ENCODE data around the gene PSD2. TPM values are rescaled to one million over a fixed set of nuclear protein-coding genes. Genes with fewer than 3 reads are reported as not detected.
A peak's percentile ranks its signal among the peaks of the same experiment; 100 is the strongest.

PSD2 gene
- total and polyA plus RNA-seq, 7 donors: under 0.01 to 0.28 (median 0.10) TPM; not detected in 4

- intact Hi-C loops (cut with DNase I): no loop called here
- peaks cover 0 to 16% (median 13%) of the 10 kb centered on the region in 4 donors for H3K4me1 ChIP-seq
- no peaks in the 10 kb centered on the region for H3K9me3 ChIP-seq
- 55 to 67% methylated on average over 6 of the region's 6 CpGs for WGBS, 2 donors
- H3K4me3 ChIP-seq: no peak overlapping the region
- no peaks in the 10 kb centered on the region for H3K36me3 ChIP-seq
- DNase-seq: no peak
- H3K27ac ChIP-seq: no peak overlapping the region
- TF ChIP-seq EP300 (IDR thresholded peaks at IDR 0.05): no peak
- no peak for TF ChIP-seq POLR2AphosphoS5 (IDR thresholded peaks at IDR 0.05)
- TF ChIP-seq POLR2A (IDR thresholded peaks at IDR 0.05): no peak
- TF ChIP-seq CTCF (IDR thresholded peaks at IDR 0.05): no peak
- H3K27me3 ChIP-seq: peaks cover 22 to 49% (median 43%) of the 10 kb centered on the region in 3 donors
These were observed 1.4 kb upstream of the PSD2 start for GRCh38 chr5:139794067-139794846.

GRCh38 chr5:139796061-139796806 is 626 bp downstream of the PSD2 start:
- TF ChIP-seq EP300 (IDR thresholded peaks at IDR 0.05): no peak
- peaks cover 22 to 59% (median 51%) of the 10 kb centered on the region in 3 donors for H3K27me3 ChIP-seq
- peak overlapping the region in 3 of 4 donors; percentile 34 to 49 (median 48) for H3K4me3 ChIP-seq
- no peak overlapping the region for H3K27ac ChIP-seq
- no peaks in the 10 kb centered on the region for H3K36me3 ChIP-seq
- peaks cover 0 to 16% (median 13%) of the 10 kb centered on the region in 4 donors for H3K4me1 ChIP-seq
- no peaks in the 10 kb centered on the region for H3K9me3 ChIP-seq
- DNase-seq: no peak
- WGBS, 2 donors: 3 to 6% methylated on average over 47 of the region's 47 CpGs
- intact Hi-C loops (cut with DNase I): no loop called here

GRCh38 chr5:139797335-139797734 is 1.7 kb downstream of the PSD2 start:
- Histone ChIP-seq H3K27ac (no peak overlapping the region), H3K9me3 (no peaks in the 10 kb centered on the region), H3K4me3 (no peak overlapping the region), H3K27me3 (peaks cover 22 to 70% (median 51%) of the 10 kb centered on the region in 3 donors), H3K36me3 (no peaks in the 10 kb centered on the region), H3K4me1 (peaks cover 0 to 16% (median 13%) of the 10 kb centered on the region in 4 donors)
- no peak for TF ChIP-seq EP300 (IDR thresholded peaks at IDR 0.05)
- TF ChIP-seq CTCF (IDR thresholded peaks at IDR 0.05): no peak
- no peak for TF ChIP-seq POLR2AphosphoS5 (IDR thresholded peaks at IDR 0.05)
- no peak for TF ChIP-seq POLR2A (IDR thresholded peaks at IDR 0.05)
- intact Hi-C loops (cut with DNase I): no loop called here
- DNase-seq: no peak
- 52 to 67% methylated on average over 3 of the region's 3 CpGs for WGBS, 2 donors

GRCh38 chr5:139797856-139798510 is 2.4 kb downstream of the PSD2 start:
- TF ChIP-seq CTCF (IDR thresholded peaks at IDR 0.05) (no peak), POLR2A (IDR thresholded peaks at IDR 0.05) (no peak), EP300 (IDR thresholded peaks at IDR 0.05) (no peak), POLR2AphosphoS5 (IDR thresholded peaks at IDR 0.05) (no peak)
- no peak for DNase-seq
- intact Hi-C loops (cut with DNase I): no loop called here
- Histone ChIP-seq H3K4me3 (no peak overlapping the region), H3K27me3 (peaks cover 22 to 76% (median 51%) of the 10 kb centered on the region in 3 donors), H3K27ac (no peak overlapping the region), H3K9me3 (no peaks in the 10 kb centered on the region), H3K4me1 (peaks cover 0 to 16% (median 13%) of the 10 kb centered on the region in 4 donors), H3K36me3 (no peaks in the 10 kb centered on the region)
- 51 to 70% methylated on average over 9 of the region's 9 CpGs for WGBS, 2 donors

- Histone ChIP-seq H3K36me3 (no peaks in the 10 kb centered on the region), H3K4me3 (no peak overlapping the region), H3K27me3 (peaks cover 22 to 76% (median 57%) of the 10 kb centered on the region in 3 donors), H3K9me3 (no peaks in the 10 kb centered on the region), H3K4me1 (peaks cover 0 to 16% (median 13%) of the 10 kb centered on the region in 4 donors), H3K27ac (no peak overlapping the region)
- TF ChIP-seq POLR2AphosphoS5 (IDR thresholded peaks at IDR 0.05): no peak
- TF ChIP-seq POLR2A (IDR thresholded peaks at IDR 0.05): no peak
- TF ChIP-seq EP300 (IDR thresholded peaks at IDR 0.05): no peak
- no peak for TF ChIP-seq CTCF (IDR thresholded peaks at IDR 0.05)
- no peak for DNase-seq
- intact Hi-C loops (cut with DNase I): no loop called here
- 65 to 75% methylated on average over 2 of the region's 2 CpGs for WGBS, 2 donors
These were observed 3.3 kb downstream of the PSD2 start for GRCh38 chr5:139798883-139799282.

Data from sigmoid colon (tissue), 7 donors.